Measurements from ENCODE around the gene CPNE4.

The CPNE4 gene

DNA sequence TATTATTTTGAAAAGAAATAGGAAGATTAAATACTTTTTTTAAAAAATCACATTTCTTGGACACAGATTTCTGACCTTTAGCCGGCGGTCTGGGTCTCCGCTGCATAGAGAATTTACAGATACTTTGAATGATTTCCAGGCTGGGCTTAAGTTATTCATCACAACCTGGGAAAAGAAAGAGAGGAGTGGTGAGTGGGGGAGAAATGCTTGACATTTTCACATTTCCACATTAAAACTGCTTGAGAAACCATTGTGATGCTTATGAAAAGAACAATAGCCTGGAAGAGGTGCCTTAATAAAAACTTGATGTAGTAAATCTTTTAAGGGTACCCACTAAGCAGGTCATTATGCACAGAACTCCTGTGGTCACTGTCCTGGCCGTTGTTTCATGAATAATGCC, 365.2 kb downstream of the CPNE4 start:
- DNase-seq: no peak

DNA sequence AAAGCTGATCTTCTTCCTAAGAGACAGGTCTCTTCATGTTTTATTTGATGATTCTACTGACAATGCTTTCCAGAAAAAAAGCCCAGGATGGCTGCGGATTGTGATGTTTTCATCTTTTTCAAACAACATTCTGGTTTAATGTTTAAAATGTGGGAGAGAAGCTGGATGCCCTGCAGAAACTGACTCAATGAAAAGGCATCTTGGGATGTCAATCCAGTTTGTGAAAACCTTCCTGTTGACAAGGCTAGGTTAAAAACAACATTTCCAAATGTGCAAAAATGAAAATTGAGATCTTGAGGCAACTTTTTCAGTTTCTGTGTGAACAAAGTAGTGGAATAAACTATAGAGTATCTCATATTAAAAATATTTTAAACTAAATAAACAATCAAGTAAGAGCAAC, 376.0 kb downstream of the CPNE4 start:
- DNase-seq: no peak

DNA sequence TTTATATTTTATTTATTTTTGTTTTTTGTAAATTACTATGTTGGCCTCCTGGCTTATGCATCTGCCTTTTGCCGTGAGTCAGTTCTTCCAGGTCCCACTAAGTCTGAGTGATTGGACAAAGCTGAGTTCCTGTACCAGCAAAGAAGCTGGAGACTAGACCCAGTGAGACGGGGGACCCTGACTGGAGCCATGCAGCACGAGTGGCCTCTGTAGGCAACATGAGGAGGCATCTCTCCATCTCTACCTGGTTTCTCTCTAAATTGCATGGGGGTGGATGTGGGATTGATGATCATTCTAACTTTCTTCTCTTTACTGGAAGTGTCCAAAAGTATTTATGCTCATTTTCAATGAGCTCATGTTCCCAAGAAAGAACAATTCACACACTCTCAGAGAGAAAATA, 376.7 kb downstream of the CPNE4 start:
- peak; percentile 27 for DNase-seq

DNA sequence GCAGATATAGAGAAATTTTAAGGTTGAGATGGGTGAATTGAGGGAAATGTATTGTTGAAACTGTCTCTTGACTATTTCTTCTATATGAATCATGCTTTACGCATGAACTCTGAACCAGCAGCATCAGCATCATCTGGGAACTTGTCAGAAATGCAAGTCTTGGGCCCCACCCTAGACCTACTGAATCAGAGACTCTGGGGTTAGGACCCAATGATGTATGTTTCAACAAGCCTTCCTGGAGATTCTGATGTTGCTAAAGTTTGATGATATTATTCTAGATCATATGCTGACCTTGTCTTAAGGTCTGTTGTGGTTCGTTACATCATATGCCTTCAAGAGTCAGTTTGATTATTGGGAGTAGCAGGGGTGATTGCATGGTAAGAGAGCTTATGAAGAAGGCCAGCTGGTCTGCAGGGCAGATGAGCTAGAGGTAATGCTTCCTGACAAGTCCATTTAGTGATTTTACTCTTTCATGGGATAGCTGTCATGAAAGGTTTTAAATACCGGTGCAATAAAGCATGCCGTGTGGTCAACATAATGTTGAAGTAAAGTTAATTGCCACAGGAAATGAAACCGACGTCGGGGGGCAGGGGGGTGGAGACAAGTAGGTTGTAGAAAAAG, 379.6 kb downstream of the CPNE4 start:
- DNase-seq: no peak

DNA sequence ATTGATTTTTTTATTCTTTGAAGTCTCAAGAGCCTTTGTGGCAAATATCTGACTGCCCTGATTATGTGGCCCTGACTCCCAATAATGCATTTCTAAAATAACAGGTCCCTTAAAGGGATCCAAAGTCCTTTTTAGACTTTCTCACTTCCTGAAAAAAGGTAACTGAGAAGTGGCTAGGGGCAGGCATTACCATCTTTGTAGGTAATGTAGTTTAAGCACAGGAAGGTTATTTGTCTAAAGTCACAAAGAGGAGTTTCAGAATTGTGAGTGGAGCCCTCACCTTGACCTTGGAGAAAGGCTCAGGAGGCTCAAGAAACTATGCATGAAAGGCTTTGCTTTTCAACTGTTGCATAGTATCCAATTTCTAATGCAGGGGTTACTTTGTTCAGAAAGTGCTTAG, 389.2 kb downstream of the CPNE4 start:
- no peak for DNase-seq

DNA sequence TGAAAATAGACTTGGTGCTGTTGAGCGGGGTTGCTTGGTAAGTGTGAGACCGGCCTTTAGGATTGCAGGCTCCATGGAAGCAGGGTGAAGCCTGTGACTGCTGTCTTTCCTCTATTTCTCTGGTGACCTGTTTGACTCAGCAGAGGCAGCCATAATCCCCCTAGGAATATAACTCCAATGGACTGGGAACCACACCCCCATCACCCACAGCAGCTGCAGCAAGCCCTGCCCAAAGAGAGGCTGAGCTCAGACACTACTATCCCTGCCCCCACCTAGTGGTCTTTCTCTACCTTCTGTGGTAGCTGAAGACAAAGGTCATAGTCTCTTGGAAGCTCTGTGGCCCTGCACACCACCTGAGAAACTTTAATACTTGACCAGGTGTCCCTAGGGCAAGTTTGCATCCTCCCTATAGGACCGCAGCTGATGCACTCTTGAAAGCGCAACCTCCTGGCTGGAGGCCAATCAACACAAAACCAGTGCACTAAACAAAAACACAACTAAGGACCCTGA, 398.5 kb downstream of the CPNE4 start:
- peak; percentile 56 for DNase-seq

DNA sequence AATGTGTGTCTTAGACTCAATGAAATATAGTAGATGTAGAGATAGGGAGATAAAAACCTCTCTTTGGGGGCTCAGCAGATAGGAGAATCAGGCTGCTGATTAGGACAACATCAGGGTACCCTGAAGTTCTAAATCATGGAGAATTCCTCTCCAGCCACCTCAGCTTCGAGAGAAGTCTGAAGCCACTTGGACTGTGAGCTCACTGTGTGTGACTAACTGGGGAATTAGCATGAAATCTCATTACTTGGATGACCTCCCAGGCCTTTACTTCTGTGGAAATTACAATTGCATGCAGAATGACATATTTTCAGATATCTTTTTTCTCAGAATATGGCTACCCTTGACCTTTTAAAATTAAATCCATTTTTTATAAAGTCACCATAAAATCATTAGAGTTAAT, 404.0 kb downstream of the CPNE4 start:
- no peak for DNase-seq

DNA sequence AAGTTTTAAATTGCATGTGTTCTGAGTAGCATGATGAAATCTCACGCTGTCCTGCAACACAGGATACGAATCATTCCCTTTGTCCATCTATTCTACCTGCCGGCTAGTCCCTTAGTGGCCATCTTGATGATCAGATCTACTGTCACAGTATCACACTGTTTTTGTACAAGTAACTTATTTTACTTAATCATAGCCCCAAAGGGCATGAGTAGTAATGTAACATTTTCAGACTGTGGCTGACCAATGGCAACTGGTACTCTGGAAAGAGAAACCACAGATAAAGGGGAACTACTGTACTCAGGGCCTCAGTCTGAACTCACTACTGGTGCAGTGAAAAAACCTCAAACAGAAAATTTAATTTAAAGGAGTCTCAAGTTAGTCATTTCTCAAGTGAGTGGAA, 404.7 kb downstream of the CPNE4 start:
- no peak for DNase-seq

DNA sequence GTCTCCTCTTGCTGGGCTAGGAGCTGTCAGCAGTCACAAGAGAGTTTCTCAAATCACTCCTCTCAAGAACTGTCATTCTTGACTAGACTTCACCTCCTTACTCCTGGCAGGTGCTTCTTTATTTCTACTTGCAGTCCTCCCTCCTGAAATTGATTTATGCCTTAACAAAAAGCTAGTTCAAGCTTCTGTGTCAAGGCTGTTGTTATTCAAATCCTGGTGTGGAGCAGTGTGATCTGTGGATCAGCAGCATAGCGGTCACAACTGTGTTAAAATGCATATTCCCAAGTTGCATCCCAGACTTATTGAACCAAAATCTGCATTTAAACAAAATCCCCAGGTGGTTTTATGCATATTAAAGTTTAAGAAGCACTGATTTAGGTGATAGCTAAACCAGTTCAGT, 411.4 kb downstream of the CPNE4 start:
- no peak for DNase-seq

DNA sequence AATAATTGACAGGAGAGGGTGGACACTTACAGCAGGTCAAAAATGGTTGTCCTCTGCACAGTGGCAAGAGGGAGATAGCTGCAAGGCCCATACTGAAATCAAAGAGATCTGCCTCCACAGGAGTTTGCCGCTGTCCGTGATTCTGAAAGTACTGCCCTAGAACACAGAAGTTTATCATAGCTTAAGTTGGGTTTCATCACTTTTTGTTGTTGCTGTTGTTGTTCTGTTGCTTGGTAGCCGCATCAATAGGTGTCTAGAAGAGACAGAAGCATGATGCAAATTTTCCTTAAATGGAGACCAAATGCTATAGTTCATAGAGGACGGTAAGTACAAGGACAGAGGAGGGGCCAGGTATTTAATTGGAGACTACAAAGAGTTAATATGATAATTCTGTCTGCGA, 412.1 kb downstream of the CPNE4 start:
- no peak for DNase-seq

DNA sequence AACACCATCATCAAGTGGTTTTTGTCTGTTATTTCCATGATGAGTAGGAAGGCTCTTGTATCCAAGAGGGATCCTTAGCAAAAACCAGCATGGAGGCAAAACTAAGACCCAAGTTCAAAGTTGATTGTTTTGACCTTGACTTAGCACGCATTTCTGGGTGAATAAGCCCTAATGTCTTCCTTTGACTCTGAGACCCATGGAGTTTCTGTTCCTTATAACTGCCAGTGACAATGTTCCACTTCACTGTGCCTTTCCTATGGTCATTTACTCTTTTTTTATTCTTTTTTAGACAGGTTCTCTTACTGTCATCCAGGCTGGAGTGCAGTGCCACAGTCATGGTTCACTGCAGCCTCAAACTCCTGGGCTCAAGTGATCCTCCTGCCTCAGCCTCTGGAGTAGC, 413.8 kb downstream of the CPNE4 start:
- DNase-seq: no peak

DNA sequence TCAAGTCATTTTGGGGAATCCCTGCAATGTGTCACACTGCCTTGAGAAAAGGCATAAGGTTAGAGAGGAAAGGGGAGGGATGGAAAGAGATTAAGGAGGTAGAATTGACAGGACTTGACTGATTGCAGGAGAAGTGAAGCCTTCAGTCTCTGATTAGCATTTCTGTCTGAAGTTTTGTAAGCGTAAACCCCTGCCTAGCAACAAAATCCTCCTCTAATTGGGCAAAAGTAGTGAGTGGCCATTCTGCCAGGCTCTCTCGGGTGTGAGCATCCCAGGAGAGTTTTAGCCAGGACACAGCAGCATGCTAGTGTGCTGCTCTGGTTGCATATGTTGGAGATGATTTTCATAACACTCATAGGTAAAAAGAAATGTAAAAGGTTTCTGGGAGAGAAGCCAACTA, 415.0 kb downstream of the CPNE4 start:
- DNase-seq: no peak

DNA sequence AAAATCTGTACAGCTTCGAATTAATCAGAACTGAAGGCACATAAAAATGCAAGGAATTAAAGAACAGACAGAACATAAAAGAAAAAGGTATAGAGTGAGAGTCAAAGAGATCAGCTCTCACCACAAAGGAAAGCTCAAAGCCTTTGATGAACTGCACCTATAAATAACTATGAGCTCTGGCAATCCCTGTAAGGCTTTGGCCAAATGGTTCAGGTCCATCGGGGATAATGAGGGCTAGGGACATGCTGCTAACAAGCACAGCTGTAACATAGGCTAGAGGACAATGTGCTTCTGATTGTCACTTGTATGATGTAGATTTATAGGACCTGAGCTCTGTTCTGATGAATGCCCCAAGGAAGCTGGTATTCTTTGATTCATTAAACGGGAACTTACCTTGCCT, 418.1 kb downstream of the CPNE4 start:
- DNase-seq: no peak

DNA sequence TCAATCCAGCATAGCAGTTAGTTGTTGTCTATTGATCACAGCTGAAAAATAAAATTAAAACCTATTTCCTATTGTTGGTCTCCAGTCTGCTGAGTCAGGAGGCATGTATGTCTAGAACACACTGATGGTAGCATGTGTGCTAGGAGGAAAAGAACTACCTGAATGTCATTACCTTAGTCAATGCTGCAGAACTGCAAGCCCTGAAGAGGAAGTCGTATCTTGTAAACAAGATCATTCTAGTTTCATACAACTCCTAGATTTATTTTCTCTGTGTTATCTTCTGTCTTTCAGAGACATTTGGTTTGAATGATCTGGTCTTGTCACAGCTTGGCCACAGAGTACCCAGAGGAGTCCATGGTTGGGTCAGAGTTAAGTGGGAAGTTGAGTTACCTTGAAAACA, 422.1 kb downstream of the CPNE4 start:
- no peak for DNase-seq

DNA sequence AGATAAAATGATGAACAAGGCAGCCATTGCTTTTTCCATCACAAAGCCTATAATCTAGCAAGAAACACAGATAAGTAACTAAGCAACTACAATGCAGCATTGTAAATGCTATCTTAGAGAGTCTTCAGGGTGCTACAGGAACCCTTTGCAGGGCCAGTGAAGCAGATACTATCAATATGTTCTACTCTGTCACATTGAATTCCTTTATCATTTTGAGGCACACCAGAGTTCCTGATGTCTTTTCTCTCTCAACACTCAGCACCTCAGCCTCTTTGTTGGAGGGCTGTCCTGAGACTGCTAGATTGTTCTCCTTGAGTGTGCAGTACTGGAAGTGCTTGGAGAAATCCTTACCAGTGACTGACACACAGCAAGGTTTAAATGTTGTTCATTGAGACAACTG, 424.6 kb downstream of the CPNE4 start:
- DNase-seq: no peak

DNA sequence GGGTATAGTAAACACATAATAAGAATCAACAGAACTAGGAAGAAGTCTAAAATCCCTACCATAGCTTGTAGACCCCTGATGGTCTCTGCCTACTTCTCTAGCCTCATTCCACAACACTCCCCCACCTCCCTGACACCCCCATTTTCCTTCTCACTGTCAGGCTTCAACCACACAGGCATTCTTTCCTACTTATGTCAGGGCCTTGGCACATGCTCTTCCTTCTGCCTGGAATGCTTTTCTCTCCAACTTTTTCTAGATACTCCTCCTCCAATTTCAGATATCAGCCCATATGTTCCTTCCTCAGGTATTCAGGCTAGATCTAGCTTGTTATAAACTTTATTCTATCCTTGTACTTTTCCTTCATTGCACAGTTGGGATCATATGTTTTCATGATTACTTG, 426.1 kb downstream of the CPNE4 start:
- DNase-seq: no peak

DNA sequence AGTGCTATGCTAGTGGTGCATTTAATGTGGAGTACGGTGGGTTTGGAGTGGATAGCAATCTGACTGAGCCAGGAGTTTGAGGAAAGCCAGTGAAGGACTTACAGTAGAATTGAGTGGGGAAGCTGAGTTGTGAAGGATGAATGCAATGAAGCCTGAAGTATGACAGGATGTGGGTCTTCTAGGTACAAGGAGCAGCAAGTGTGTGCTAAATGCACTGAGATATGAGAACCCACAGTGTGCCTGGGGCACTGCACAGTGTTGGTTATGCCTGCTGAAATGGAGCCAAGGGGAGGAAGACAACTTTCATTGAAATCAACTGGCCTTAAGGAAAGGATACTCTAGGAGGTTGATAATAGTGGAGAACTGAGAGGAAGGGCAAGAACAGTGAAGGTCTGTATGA, 426.5 kb downstream of the CPNE4 start:
- DNase-seq: no peak

DNA sequence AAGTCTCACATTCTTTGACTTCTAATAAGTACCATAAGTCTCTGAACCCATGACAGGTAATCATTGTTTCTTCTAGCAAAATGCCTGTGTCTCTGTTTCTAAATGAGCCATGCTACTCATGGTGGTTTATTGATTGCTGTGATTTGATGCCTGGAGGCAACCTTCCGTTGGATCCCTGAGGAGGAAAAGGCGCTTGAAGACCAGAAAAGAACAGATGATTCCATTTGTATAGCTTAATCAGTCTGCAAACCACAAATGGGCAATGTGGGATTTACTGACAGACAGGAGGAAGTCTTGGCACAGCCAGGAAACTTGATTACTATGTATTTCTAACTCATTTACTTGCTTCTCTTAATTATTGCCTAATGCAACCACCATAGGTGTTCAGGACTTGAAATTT, 428.9 kb downstream of the CPNE4 start:
- no peak for DNase-seq

DNA sequence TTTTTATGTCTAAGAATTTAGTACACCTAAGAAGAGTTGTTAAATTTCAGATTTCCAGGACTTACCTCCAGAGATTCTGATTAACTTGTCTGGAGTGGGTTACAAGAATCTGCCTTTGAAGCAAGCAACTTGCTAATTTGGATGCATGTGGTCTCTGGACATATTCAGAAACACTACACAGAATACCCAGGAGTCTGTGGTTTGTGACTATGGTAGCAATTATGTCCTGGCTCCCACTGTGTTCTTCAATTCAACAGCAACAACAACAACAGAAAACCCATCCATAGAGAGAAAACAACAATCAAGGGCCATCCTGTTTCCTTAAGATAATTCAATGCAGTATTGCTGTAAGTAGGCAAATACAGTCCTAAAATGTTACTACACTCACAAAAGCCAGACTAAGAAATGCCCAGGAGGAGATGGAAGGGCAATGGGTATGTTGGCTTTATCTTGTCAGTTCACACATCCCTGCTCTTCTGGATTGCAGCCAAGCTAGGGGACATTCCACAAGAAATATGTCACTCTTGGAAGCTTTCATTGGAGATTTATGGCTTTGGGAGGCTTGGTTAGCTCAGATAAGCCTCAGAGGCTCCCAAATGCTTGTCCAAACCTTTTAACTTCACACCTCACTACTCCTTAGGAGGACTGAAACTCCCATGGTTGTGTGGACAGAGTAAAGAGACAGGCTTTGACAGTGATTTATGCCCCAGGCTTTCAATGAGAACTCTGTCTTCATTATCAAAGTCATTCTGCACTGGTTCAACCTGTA, 432.6 kb downstream of the CPNE4 start:
- peak; percentile 10 for DNase-seq

DNA sequence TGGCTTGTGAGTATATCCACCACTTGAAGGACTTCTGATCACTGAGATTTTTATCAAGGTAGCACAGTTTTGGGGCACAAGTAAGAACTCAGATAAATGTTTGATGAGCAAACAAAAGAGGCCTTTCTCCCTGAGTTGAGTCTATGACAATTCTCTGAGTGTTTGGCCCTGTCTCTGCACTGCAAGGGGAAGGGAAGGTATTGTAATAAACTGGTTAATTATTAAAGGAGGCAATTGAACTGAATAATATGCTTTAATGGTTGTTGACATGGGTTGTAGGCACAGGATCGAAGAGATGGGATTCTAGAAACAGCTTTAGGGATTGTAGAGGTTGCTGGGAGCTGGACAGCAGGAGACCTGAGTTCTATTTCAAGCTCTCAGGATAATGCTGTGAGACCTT, 437.0 kb downstream of the CPNE4 start:
- DNase-seq: peak; percentile 76

DNA sequence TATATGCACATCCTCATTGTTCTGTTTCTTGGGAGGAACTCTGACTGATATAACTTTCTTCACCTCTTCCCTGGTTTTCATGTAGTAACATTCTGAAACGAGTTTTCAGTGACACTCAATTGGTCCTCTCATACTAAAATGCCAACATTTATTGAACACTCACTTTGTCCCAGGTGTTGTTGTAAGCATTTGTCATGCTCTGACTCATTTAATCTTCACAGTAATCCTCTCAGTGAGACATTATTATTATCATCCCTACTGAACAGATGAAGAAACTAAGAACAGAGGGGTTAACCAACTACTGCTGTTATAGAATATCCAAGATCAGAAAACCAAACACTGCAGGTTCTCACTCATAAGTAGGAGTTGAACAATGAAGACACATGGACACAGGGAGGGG, 437.9 kb downstream of the CPNE4 start:
- DNase-seq: peak; percentile 10

DNA sequence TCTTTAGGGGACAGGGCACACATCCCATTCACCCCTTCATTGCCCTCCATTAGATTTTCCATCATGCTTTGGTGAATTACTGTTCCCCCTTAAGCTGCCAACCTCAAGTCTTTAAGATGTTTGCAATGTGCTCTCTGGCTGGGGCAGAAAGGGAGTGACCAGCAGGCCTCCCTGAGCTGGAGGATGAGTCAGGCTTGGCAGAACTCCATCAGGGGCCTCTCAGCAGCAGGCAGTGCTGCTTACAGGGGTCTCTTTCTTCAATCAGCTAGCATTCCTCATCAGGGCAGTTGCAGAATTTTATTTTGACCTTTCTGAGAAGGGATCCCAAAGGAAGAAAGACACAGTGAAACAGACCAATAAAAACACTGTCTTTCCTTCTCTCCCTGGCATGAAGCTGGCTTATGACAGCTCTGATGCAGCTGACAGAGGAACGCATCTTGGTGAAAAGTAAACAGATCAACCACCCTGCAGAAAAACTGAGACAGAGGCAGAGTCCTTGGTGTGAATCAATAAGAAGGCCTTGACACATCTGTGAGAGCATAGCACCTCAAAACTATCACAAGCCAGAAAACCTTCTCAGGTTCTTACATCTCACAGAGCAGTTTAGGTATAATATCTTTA, 443.3 kb downstream of the CPNE4 start:
- DNase-seq: peak; percentile 28

DNA sequence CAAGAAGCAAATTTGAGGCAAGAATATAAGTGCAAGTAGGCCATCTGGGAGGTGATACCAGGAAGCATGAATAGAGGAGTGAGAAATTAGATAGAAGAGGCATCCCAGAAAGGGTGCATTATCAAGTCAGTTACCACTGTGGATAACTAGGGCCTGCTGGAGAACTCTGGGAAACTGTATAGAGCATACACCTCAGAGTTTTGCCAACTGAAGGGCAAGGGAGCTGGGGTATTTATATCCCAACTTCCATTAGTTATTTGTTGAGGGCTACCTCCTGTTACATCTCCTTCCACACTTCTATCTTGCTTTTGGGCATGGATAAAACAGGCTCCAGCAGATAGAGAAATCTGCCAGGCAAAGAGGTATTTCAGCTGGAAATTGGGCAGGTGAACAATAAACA, 448.5 kb downstream of the CPNE4 start:
- DNase-seq: no peak

DNA sequence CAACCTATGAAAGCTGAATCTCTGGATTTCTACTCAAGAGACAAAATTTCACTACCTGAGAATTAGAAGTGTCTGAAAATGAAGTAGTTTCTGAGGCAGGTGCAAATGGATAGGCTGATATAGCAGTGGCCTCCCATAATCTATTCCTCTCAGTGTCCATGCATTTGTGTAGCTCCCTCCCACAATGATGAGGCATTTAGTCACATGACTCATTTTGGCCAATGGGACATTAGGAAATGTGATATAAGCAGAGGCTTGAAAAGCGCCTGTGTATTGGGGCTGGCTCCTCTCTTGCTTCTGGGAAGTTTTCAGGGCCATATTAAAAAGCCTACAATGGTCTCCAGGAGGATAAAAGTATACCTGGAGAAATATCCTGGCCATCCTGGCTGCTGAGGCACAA, 452.4 kb downstream of the CPNE4 start:
- peak; percentile 4 for DNase-seq
